K562 (cell line): ENCODE results near the gene HNRNPLL. TPM values are rescaled to one million over a fixed set of nuclear protein-coding genes. Genes with fewer than 3 reads are reported as not detected.

Experiments used
- ATAC-seq: fragments of 200-7000 bp; cut with Tn5 transposase; 3 replicates; pipeline ENCODE4 v1.9.1; 2020; ENCODE audit warnings: moderate library complexity
- BruUV-seq: library from RNA; stranded (reverse); fragments of 400-500 nt; replicated peaks from 2 replicates; lab custom pipeline; 2021; lab: Mats Ljungman, UMichigan
- CTCF ChIA-PET: fragments of 300-600 bp; formaldehyde crosslinking; extraction: SDS; loops from one replicate; lab custom pipeline; 2021; ENCODE audit warnings: low intra/inter-chr PET ratio; lab: Yijun Ruan, JAX
- POLR2A ChIA-PET: fragments of 300-600, 350-650 bp; sonication (Branson Sonifier 250); formaldehyde crosslinking; extraction: SDS; loops from one replicate; lab custom pipeline; 2021; ENCODE audit warnings: antibody characterized with exemption, inconsistent platforms; lab: Yijun Ruan, JAX
- DNase-seq, 4 experiments: peaks; one replicate each; pipeline versions ENCODE4 v3.0.0 to v3.0.0-alpha.2; 2011 to 2018; ENCODE audit warnings: low spot score in 3 of 4, mixed read lengths in 3 of 4; ENCODE audit errors: extremely low read depth in 1 of 4
- FAIRE-seq: peaks from 2 replicates; lab custom pipeline; 2011; peaks lifted over from hg19 to GRCh38; lab: Jason Lieb, UNC
- H2AFZ ChIP-seq: 2 replicates; pipeline ENCODE4 v1.6.0; 2011; ENCODE audit warnings: low read depth, low read length, control low read depth, inconsistent platforms
- H3K27ac ChIP-seq: fragments of 200-600 bp; 3 replicates; pipeline ENCODE4 v1.8.0; 2011; ENCODE audit warnings: low read depth, mild to moderate bottlenecking, control low read depth, inconsistent platforms, low read length, moderate library complexity, mixed read lengths; ENCODE audit errors: extremely low read depth
- H3K27me3 ChIP-seq, 2 experiments: fragments of 300-600 bp in 1 of 2; 2 replicates in 1 of 2; 3 replicates in 1 of 2; pipeline versions ENCODE4 v1.6.0 to v1.8.0; 2011; ENCODE audit warnings: inconsistent platforms in 2 of 2, low read length in 2 of 2, mild to moderate bottlenecking in 1 of 2, mixed read lengths in 1 of 2, moderate library complexity in 1 of 2; ENCODE audit not compliant: control insufficient read depth in 2 of 2, insufficient read depth in 2 of 2
- H3K36me3 ChIP-seq: fragments of 300-600 bp; 3 replicates; pipeline ENCODE4 v1.8.0; 2011; ENCODE audit warnings: mild to moderate bottlenecking, low read length, inconsistent platforms; ENCODE audit not compliant: control insufficient read depth, insufficient read depth
- H3K4me1 ChIP-seq, 2 experiments: fragments of 200-600 bp in 1 of 2; replicated peaks in 1 of 2; 2 replicates in 1 of 2; 3 replicates in 1 of 2; pipeline versions ENCODE4 v1.5.1 to v1.8.0; 2011; ENCODE audit warnings: inconsistent platforms in 2 of 2, low read length in 2 of 2, mild to moderate bottlenecking in 1 of 2, mixed read lengths in 1 of 2, moderate library complexity in 1 of 2; ENCODE audit not compliant: control insufficient read depth in 2 of 2, insufficient read depth in 2 of 2
- H3K4me2 ChIP-seq: 2 replicates; pipeline ENCODE4 v1.6.1; 2011; ENCODE audit warnings: low read length, control low read depth, inconsistent platforms, mixed read lengths; ENCODE audit not compliant: insufficient read depth
- H3K4me3 ChIP-seq: fragments of 200-600 bp; sonication (generic), shearing (Covaris generic); 2 replicates; pipeline ENCODE4 v1.5.1; 2016; ENCODE audit warnings: control low read depth, inconsistent platforms
- H3K79me2 ChIP-seq: fragments of 200-600 bp; 3 replicates; pipeline ENCODE4 v1.8.0; 2011; ENCODE audit warnings: low read length, inconsistent platforms; ENCODE audit not compliant: control insufficient read depth, insufficient read depth
- H3K9ac ChIP-seq, 2 experiments: 2 replicates each; pipeline versions ENCODE4 v1.6.0 to v1.6.1; 2011; ENCODE audit warnings: low read depth in 2 of 2, low read length in 2 of 2, control low read depth in 1 of 2, inconsistent platforms in 1 of 2, mild to moderate bottlenecking in 1 of 2, mixed read lengths in 1 of 2; ENCODE audit not compliant: insufficient read depth in 1 of 2
- H3K9me1 ChIP-seq: one replicate; pipeline ENCODE4 v1.6.0; 2011; ENCODE audit warnings: inconsistent platforms, mild to moderate bottlenecking, low read length, moderate library complexity; ENCODE audit not compliant: control insufficient read depth, insufficient read depth
- H3K9me3 ChIP-seq: replicated peaks from 2 replicates; pipeline ENCODE4 v1.5.1; 2011; ENCODE audit warnings: low read depth, low read length, inconsistent platforms; ENCODE audit not compliant: control insufficient read depth, insufficient read depth
- H4K20me1 ChIP-seq: replicated peaks from 2 replicates; pipeline ENCODE4 v1.6.1; 2011; ENCODE audit warnings: low read length, inconsistent platforms, mixed read lengths; ENCODE audit not compliant: control insufficient read depth, insufficient read depth
- ETS2 ChIP-seq: IDR thresholded peaks from 2 replicates; pipeline ENCODE4 v1.6.1; 2016; ENCODE audit warnings: borderline replicate concordance, missing genetic modification characterization, mild to moderate bottlenecking, moderate library complexity, missing compliant biosample characterization; ENCODE audit not compliant: poor library complexity, severe bottlenecking
- JUND ChIP-seq, 2 experiments: IDR thresholded peaks; 2 replicates in 1 of 2; 3 replicates in 1 of 2; pipeline ENCODE4 v1.6.1; 2011; ENCODE audit warnings: borderline replicate concordance in 2 of 2, low read depth in 2 of 2, low read length in 2 of 2, improper control_type of control experiment in 1 of 2, missing biosample characterization in 1 of 2, missing genetic modification characterization in 1 of 2, missing genetic modification reagents in 1 of 2
- POLR3G ChIP-seq: IDR thresholded peaks from 2 replicates; pipeline ENCODE4 v1.6.1; 2011; ENCODE audit not compliant: insufficient read length, insufficient replicate concordance; ENCODE audit errors: extremely low read depth
- RBFOX2 ChIP-seq: fragments of 200-400 bp; formaldehyde crosslinking; IDR thresholded peaks from 2 replicates; pipeline ENCODE4 v1.6.1; 2017; ENCODE audit warnings: low read depth, mild to moderate bottlenecking, low read length, moderate library complexity
- ZC3H8 ChIP-seq: fragments of 450-650 bp; IDR thresholded peaks from 2 replicates; pipeline ENCODE4 v1.6.1; 2017
- ZNF263 ChIP-seq: sonication (generic); formaldehyde crosslinking; IDR thresholded peaks from 2 replicates; pipeline ENCODE4 v1.8.0; 2022; ENCODE audit warnings: mild to moderate bottlenecking, missing genetic modification reagents, borderline replicate concordance
- WGBS: fragments of 100-300 bp; shearing (Covaris generic); methylation state at CpG from one replicate; pipeline ENCODE4 v1.1.6; 2016; ENCODE audit warnings: low coverage, mixed read lengths; ENCODE audit not compliant: insufficient coverage; ENCODE audit errors: missing lambda C conversion rate; 5-methylcytosine and 5-hydroxymethylcytosine counted together
- in situ Hi-C: fragments of 300-500 bp; cut with MboI; formaldehyde crosslinking; loops from 4 replicates; pipeline ENCODE4 v1.15.0; 2018; ENCODE audit warnings: inconsistent platforms, mixed read lengths
- intact Hi-C: fragments of 100-400 bp; cut with micrococcal nuclease; formaldehyde crosslinking; loops from 2 replicates; pipeline ENCODE4 v1.14.2; 2022
- polyA plus RNA-seq, 8 experiments: library from polyadenylated mRNA; depleted of rRNA in 4 of 8; stranded (reverse) in 5 of 8; unstranded in 3 of 8; fragments of >200 nt; fragmentation: Nextera tagmentation in 2 of 8; fragmentation: Illumina TruSeq in 1 of 8; extraction: Ambion mirVana in 2 of 8; extraction: Trizol in 1 of 8; gene quantifications; 2 replicates each; pipeline versions ENCODE4 v1.2.1 to v1.2.3, GENCODE V29; 2011 to 2014; ENCODE audit warnings: inconsistent platforms in 1 of 8, missing spikeins in 1 of 8
- total RNA-seq, 7 experiments: library from RNA; depleted of rRNA in 6 of 7; stranded (reverse); fragments of >200 nt in 6 of 7; fragmentation: Illumina TruSeq in 2 of 7; extraction: Trizol in 2 of 7; gene quantifications; 2 replicates each; pipeline versions ENCODE4 v1.2.1 to v1.2.3, GENCODE V29; 2011 to 2021; ENCODE audit warnings: low replicate concordance in 1 of 7
- TF ChIP-seq, protein P1 (sequence below): sonication (generic); formaldehyde crosslinking; IDR thresholded peaks from 2 replicates; pipeline ENCODE4 v1.8.0; 2023; ENCODE audit warnings: missing genetic modification reagents, mild to moderate bottlenecking, borderline replicate concordance

HNRNPLL gene
- total and polyA plus RNA-seq, 9 of the 15 experiments (the other 6 are each of a cell fraction or from before 2014, with no cell fraction given), result 19.8 to 135 (median 57.8) TPM

- H3K4me3 ChIP-seq, result no peak overlapping the region
- TF ChIP-seq ZC3H8 (no peak), ETS2 (tag) (no peak), ZNF263 (CRISPR knock-in tag) (no peak), POLR3G (no peak), RBFOX2 (0 out of 2 replicates have a peak, but pooled peaks have one; percentile 15), JUND (IDR thresholded peaks at IDR 0.05; ENCODE audit: borderline replicate concordance, low read depth, low read length) (no peak), JUND (tag; IDR thresholded peaks at IDR 0.05; ENCODE audit: borderline replicate concordance, low read depth, low read length) (no peak)
- TF ChIP-seq, protein P1, sequence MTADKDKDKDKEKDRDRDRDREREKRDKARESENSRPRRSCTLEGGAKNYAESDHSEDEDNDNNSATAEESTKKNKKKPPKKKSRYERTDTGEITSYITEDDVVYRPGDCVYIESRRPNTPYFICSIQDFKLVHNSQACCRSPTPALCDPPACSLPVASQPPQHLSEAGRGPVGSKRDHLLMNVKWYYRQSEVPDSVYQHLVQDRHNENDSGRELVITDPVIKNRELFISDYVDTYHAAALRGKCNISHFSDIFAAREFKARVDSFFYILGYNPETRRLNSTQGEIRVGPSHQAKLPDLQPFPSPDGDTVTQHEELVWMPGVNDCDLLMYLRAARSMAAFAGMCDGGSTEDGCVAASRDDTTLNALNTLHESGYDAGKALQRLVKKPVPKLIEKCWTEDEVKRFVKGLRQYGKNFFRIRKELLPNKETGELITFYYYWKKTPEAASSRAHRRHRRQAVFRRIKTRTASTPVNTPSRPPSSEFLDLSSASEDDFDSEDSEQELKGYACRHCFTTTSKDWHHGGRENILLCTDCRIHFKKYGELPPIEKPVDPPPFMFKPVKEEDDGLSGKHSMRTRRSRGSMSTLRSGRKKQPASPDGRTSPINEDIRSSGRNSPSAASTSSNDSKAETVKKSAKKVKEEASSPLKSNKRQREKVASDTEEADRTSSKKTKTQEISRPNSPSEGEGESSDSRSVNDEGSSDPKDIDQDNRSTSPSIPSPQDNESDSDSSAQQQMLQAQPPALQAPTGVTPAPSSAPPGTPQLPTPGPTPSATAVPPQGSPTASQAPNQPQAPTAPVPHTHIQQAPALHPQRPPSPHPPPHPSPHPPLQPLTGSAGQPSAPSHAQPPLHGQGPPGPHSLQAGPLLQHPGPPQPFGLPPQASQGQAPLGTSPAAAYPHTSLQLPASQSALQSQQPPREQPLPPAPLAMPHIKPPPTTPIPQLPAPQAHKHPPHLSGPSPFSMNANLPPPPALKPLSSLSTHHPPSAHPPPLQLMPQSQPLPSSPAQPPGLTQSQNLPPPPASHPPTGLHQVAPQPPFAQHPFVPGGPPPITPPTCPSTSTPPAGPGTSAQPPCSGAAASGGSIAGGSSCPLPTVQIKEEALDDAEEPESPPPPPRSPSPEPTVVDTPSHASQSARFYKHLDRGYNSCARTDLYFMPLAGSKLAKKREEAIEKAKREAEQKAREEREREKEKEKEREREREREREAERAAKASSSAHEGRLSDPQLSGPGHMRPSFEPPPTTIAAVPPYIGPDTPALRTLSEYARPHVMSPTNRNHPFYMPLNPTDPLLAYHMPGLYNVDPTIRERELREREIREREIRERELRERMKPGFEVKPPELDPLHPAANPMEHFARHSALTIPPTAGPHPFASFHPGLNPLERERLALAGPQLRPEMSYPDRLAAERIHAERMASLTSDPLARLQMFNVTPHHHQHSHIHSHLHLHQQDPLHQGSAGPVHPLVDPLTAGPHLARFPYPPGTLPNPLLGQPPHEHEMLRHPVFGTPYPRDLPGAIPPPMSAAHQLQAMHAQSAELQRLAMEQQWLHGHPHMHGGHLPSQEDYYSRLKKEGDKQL (CRISPR knock-in tag), result no peak
- TF ChIP-seq, all 486 proteins: peak for 1
- H3K27me3 ChIP-seq, result no peaks in the 10 kb centered on the region
- ChIA-PET CTCF (no interaction called here), POLR2A (interaction anchor here (0.5 to 1.8 kb wide), 8 partner anchors 8 to 160 kb away, joined by 3 to 15 read pairs (median 4); partner anchors contain the start of genes HNRNPLL and SRSF7)
- peaks cover 98% of the 10 kb centered on the region for H3K79me2 ChIP-seq
- no peak overlapping the region for H3K4me2 ChIP-seq
- intact Hi-C loops (no loop called here), in situ Hi-C loops (no loop called here)
- no peak for FAIRE-seq
- no peak for DNase-seq
- H3K9me1 ChIP-seq, result no peaks in the 10 kb centered on the region
- no peak overlapping the region for H2AFZ ChIP-seq
- no peak overlapping the region for H3K27ac ChIP-seq
- 52% methylated on average over 2 of the region's 2 CpGs for WGBS
- peaks cover 0 to 10% of the 10 kb centered on the region in 2 experiments; a peak in 2 of 5 replicates for H3K4me1 ChIP-seq
- no peaks in the 10 kb centered on the region for H4K20me1 ChIP-seq
- ATAC-seq, result no peak
- no peak overlapping the region for H3K9ac ChIP-seq
- H3K36me3 ChIP-seq, result peaks cover 54% of the 10 kb centered on the region
- no peaks in the 10 kb centered on the region for H3K9me3 ChIP-seq
- no TSS peak for BruUV-seq
Observed at GRCh38 chr2:38591152-38591551, 11.6 kb downstream of the HNRNPLL start.
